ENCODE data around the gene DBH. TPM values are rescaled to one million over a fixed set of nuclear protein-coding genes. Genes with fewer than 3 reads are reported as not detected.

The DBH gene
- total RNA-seq, 1 donor from 2014 or later: 1.8 TPM

DNA sequence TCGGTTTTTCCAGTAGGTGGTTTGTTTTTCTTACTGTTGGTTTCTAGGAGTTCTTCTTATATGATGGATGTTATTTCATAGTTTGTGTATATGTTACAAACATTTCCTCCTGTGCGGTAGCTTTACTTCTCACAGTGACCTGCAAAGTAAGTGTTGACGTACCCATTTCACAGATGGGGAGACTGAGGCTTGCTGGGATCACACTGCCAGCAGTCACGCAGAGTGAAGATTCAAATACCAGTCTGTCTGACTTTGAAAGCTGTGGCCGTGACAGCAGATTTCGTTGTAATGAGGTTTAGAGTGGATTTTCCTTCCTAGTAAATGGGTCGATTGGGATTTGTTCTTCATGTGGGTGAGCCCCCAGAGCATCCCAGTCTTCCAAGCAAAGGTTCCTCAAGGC is 13.0 kb downstream of the DBH start:
- H3K4me1 Mint-ChIP-seq (ENCODE audit: low read depth, unreplicated experiment): peaks cover 3% of the 10 kb centered on the region
- TF ChIP-seq, protein P1, sequence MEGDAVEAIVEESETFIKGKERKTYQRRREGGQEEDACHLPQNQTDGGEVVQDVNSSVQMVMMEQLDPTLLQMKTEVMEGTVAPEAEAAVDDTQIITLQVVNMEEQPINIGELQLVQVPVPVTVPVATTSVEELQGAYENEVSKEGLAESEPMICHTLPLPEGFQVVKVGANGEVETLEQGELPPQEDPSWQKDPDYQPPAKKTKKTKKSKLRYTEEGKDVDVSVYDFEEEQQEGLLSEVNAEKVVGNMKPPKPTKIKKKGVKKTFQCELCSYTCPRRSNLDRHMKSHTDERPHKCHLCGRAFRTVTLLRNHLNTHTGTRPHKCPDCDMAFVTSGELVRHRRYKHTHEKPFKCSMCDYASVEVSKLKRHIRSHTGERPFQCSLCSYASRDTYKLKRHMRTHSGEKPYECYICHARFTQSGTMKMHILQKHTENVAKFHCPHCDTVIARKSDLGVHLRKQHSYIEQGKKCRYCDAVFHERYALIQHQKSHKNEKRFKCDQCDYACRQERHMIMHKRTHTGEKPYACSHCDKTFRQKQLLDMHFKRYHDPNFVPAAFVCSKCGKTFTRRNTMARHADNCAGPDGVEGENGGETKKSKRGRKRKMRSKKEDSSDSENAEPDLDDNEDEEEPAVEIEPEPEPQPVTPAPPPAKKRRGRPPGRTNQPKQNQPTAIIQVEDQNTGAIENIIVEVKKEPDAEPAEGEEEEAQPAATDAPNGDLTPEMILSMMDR (IDR thresholded peaks at IDR 0.05; ENCODE audit: partially characterized antibody, unreplicated experiment): no peak
- no peaks in the 10 kb centered on the region for H3K36me3 Mint-ChIP-seq (ENCODE audit: unreplicated experiment)
- no peak overlapping the region for H3K4me3 Mint-ChIP-seq (ENCODE audit: unreplicated experiment)
- H3K27me3 Mint-ChIP-seq (ENCODE audit: unreplicated experiment): peaks cover 3% of the 10 kb centered on the region
- H3K9me3 Mint-ChIP-seq (ENCODE audit: unreplicated experiment): peaks cover 5% of the 10 kb centered on the region
- no peak overlapping the region for H3K27ac Mint-ChIP-seq (ENCODE audit: unreplicated experiment)
- no peak for DNase-seq

- H3K4me3 Mint-ChIP-seq (ENCODE audit: unreplicated experiment): no peak overlapping the region
- H3K36me3 Mint-ChIP-seq (ENCODE audit: unreplicated experiment): no peaks in the 10 kb centered on the region
- H3K27ac Mint-ChIP-seq (ENCODE audit: unreplicated experiment): no peak overlapping the region
- DNase-seq: no peak
- H3K27me3 Mint-ChIP-seq (ENCODE audit: unreplicated experiment): peaks cover 3% of the 10 kb centered on the region
- TF ChIP-seq, protein P1 (IDR thresholded peaks at IDR 0.05; ENCODE audit: partially characterized antibody, unreplicated experiment): no peak
- H3K4me1 Mint-ChIP-seq (ENCODE audit: low read depth, unreplicated experiment): peaks cover 3% of the 10 kb centered on the region
- H3K9me3 Mint-ChIP-seq (ENCODE audit: unreplicated experiment): peaks cover 5% of the 10 kb centered on the region
Measured at GRCh38 chr9:133650026-133650425, 13.9 kb downstream of the DBH start.

GRCh38 chr9:133653638-133654037 is 17.5 kb downstream of the DBH start:
- H3K27ac Mint-ChIP-seq (ENCODE audit: unreplicated experiment): no peak overlapping the region
- TF ChIP-seq, protein P1 (IDR thresholded peaks at IDR 0.05; ENCODE audit: partially characterized antibody, unreplicated experiment): no peak
- no peak overlapping the region for H3K4me3 Mint-ChIP-seq (ENCODE audit: unreplicated experiment)
- peaks cover 2% of the 10 kb centered on the region for H3K9me3 Mint-ChIP-seq (ENCODE audit: unreplicated experiment)
- H3K27me3 Mint-ChIP-seq (ENCODE audit: unreplicated experiment): peaks cover 2% of the 10 kb centered on the region
- no peak for DNase-seq
- H3K36me3 Mint-ChIP-seq (ENCODE audit: unreplicated experiment): no peaks in the 10 kb centered on the region
- H3K4me1 Mint-ChIP-seq (ENCODE audit: low read depth, unreplicated experiment): peaks cover 5% of the 10 kb centered on the region

DNA sequence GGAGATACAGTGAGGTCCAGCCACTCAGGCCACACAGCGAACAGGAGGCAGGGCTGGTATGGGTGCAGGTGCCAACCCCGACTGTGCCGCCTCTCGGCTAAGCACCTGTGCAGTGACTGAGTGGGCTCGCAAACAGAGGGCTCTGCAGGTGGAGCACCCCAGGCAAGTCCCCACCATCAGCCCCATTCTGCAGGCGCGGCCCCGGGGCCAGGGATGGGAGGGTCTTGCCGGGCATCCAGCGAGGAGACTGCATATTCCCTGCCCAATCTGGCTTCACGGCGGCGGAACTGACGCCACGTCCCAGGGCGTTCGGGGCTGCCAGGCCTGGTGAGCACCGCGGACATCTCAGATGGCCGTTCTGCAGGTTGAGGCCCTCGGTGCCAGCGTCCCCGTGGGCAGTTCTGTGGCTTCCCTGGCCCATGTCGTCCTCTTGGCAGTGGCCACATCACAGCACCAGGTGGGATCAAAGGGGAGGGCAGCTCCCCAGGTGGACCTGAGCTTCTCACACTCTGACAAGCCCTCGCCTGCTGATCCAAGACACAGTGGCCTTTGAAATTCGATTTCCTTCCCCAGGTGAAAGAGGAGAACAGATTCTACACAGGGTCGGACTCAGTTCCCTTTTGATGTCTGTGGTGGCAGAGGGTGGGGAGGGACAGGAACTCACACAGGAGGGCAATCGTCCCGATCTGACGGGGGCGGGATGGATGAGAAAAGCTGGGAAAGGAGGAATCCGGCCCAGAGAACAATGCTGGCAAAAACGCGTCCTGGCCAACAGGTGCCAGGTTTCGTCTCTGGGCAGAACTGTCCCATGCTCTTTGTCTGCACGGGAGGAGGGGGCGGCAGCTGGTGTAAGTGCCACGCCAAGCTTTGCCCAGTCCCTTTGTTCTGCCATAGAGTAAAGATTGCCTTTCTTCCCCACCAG is 18.8 kb downstream of the DBH start:
- Mint-ChIP-seq H3K27me3 (ENCODE audit: unreplicated experiment) (peaks cover 2% of the 10 kb centered on the region), H3K9me3 (ENCODE audit: unreplicated experiment) (peaks cover 2% of the 10 kb centered on the region), H3K4me1 (ENCODE audit: low read depth, unreplicated experiment) (peaks cover 11% of the 10 kb centered on the region), H3K4me3 (ENCODE audit: unreplicated experiment) (no peak overlapping the region), H3K36me3 (ENCODE audit: unreplicated experiment) (no peaks in the 10 kb centered on the region), H3K27ac (ENCODE audit: unreplicated experiment) (no peak overlapping the region)
- no peak for DNase-seq
- TF ChIP-seq, protein P1 (IDR thresholded peaks at IDR 0.05; ENCODE audit: partially characterized antibody, unreplicated experiment): no peak

GRCh38 chr9:133655701-133656100 is 19.5 kb downstream of the DBH start:
- H3K4me1 Mint-ChIP-seq (ENCODE audit: low read depth, unreplicated experiment): peaks cover 12% of the 10 kb centered on the region
- H3K36me3 Mint-ChIP-seq (ENCODE audit: unreplicated experiment): no peaks in the 10 kb centered on the region
- DNase-seq: no peak
- TF ChIP-seq, protein P1 (IDR thresholded peaks at IDR 0.05; ENCODE audit: partially characterized antibody, unreplicated experiment): no peak
- H3K9me3 Mint-ChIP-seq (ENCODE audit: unreplicated experiment): peaks cover 2% of the 10 kb centered on the region
- no peak overlapping the region for H3K4me3 Mint-ChIP-seq (ENCODE audit: unreplicated experiment)
- H3K27ac Mint-ChIP-seq (ENCODE audit: unreplicated experiment): no peak overlapping the region
- peaks cover 2% of the 10 kb centered on the region for H3K27me3 Mint-ChIP-seq (ENCODE audit: unreplicated experiment)

Measured in glutamatergic neuron (in vitro differentiated cells).